GM21529 (cell line): ENCODE data around the gene MCEMP1.

Experiments used
- ATAC-seq: cut with Tn5 transposase; IDR thresholded peaks from one replicate; pipeline ENCODE4 v1.9.1; 2021; ENCODE audit not compliant: unreplicated experiment

The MCEMP1 gene, protein sequence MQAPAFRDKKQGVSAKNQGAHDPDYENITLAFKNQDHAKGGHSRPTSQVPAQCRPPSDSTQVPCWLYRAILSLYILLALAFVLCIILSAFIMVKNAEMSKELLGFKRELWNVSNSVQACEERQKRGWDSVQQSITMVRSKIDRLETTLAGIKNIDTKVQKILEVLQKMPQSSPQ

DNA sequence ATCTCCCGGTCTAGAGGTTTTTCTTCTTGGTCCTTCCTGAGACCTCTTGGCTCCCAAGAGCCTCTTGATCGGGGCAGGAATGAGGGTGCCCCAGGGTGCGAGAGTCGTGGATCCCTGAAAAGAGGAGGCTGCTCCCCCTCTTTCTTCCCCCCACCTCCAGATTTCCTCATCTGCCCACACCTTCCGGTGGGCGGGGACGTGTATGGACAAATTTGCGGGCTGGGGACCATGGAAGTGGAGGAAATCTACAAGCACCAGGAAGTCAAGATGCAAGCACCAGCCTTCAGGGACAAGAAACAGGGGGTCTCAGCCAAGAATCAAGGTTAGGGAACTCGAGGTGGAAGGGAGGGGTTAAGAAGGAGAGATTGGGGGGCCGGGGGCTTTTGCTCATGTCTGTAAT lies at the start of gene MCEMP1:
Gene MCEMP1, plus strand, starts transcription at position 237 of the 400 bp plus-strand sequence. Its CDS starts 31 bp downstream, at position 268.
- no peak for ATAC-seq

DNA sequence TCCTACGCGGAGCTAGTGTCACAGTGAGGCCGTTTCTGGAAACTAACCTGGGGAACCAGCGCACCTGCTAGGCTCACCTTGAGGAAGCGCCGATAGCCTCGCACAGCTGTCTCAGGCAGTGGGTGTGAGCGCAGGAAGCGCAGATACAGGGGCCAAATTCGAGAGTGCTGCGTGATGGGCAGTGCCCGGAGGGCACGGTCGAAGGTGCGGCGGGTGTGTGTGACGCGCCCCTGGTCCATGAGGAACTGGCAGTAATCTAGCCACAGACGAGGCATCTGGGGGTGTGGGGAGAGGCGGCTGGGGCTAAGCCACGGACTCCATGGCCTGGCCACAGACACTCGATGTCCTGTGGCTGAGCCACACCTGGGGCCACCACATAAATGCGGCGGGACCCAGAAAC lies 49.7 kb upstream of the MCEMP1 start:
- ATAC-seq = no peak

DNA sequence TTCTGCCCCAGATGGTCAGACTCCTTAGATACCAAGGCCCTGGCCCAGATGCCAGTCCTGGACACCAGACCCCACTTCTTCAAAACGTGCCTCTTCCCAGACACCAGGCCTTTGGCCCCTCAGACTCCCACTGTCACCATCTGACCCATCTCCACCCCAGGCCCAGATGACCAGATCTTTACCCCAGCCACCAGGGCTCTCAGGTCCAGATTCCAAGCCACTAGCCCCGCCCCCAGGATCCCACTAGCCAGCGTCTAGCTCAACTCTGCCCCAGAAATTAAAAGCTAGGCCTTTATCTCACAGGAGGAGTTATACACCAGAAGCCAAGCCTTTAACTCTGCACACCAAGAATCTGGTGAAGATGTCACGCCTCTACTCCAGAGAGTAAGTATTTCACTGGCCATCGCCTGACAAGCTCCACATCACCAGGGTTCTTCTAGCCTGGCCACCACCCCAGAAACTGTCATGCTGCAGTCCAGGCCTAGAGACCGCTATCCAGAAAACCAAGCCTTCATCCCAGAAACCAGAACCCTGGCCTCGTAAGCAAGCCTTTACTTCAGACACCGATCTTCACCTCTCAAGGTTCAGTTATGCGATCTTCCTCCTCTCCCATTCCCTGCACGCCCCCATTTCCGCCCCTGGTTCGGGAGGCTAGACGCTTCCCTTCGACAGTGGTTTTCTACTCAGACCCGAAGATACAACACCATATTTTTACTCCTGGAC lies 48.1 kb upstream of the MCEMP1 start:
- no peak for ATAC-seq

DNA sequence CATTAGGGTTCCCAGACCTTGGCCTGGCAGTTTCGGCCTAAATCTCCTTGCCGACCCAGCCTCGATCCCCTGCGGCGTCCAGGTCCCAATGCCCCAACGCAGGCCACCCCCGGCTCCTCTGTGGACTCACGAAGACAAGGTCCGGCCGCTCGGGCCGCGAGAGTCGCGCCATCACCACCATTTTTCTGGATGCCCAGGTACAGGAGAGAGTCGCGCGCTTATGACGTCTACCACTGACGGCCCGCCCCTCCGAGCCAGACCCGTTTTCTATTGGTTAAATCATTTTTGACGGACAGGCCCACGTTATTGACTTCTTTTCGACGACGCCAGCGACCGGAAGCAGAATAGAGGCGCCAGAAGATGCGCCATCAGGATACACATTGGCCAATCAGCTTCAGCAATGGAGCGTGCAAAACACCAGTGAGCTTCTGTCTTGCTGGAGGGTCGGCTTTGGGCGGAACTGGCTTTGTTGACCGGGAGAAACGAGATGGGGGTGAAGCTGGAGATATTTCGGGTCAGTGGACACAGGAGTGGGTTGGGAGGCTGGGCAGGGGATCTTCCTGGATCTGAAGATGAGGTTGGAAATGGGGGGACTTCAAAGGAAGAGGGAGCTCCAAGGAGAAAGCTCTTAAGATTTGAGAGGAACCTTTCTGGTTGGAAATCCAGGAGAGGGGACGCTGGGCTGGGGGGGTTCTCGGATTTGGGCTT lies 47.4 kb upstream of the MCEMP1 start, which contains the start of the genes PET100 and XAB2:
Gene PET100, plus strand, starts transcription at position 447 of the 708 bp plus-strand sequence. Its CDS starts 41 bp downstream, at position 488.
Gene XAB2, minus strand, starts transcription at position 199 of the 708 bp plus-strand sequence. Its CDS starts 18 bp downstream, at position 181.
- ATAC-seq = peak; percentile 91

DNA sequence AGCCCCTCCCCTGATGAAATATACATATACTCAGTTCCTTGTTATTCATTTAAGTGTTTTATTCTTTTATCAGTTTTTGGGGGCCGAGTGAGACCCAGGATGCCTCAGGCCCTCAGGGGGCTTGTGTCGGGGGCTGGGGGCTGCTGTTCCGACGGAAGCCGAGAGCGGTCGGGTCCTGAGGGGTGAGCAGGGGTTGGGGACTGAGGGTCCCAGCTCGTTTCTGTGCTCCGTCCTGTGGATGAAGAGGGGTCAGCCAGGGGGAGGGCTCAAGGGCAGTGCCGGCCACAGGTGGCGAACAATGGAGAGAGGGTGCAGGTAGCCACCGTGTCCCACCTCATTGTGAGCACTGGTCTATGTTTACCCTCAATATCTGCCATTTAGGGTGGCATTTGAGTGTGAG lies 45.3 kb upstream of the MCEMP1 start:
- ATAC-seq = no peak

DNA sequence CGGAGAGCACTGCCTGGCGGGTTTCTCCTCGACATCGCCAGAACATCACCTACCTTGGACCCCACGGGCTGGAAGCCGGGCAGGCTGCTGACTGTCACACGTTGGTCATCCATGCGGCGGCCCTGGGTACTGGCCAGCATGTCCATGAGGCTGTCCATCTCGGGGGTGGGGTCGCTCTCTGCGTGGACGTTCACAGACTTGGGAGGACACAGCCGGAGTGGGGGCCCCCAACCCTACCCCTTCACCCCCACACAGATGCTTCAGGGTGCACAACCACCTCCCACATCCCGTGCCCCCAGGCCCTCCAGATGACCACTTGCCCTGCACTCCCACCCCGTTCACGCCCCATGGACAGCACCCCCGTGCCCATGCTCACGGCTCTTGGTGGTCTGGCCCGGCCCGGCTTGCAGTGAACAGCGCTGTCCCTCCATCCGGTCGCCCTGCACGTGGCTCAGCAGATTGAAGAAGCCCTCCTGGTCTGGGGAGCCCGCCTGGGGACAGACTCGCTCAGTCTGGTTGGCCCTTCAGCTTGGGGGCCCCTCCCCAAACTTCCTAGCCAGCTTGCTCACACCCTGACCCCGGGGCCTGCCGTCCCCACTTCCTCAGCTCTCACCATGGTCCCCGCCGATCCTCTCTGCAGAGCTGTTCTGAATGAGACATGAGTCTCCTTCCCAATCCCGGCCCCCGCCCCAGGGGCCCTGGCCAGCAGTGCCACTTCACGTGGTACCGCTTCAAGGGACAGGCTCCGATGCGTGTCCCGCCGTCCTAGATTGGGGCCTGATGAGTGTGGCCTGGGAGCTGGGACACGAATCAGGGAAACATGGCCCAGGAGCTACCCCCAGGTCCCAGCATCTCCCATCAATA lies 44.3 kb upstream of the MCEMP1 start:
- no peak for ATAC-seq

DNA sequence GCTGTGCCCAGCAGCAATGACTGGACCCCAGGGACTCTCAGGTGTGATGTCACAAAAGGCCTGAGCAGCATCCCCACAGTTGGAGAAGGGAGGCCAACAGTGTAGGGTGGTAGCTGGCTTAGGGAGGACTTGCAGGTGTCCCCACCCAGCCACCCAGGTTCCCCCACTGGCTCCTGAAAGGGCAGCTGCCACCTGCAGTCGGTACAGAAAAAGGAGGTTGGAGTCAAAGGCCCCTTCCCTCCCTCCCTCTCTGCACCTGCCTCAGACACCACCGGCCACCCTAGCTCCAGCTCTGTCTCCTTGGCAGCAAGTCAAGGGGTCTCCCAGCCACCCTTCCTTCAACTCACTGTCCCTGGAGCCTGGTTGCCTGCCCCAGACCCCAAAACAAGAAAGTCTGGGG lies 43.2 kb upstream of the MCEMP1 start, which contains the start of gene PCP2:
Gene PCP2, minus strand, starts transcription at position 22 of the 400 bp plus-strand sequence. CDS start 262 bp downstream, outside the sequence.
- ATAC-seq = no peak

DNA sequence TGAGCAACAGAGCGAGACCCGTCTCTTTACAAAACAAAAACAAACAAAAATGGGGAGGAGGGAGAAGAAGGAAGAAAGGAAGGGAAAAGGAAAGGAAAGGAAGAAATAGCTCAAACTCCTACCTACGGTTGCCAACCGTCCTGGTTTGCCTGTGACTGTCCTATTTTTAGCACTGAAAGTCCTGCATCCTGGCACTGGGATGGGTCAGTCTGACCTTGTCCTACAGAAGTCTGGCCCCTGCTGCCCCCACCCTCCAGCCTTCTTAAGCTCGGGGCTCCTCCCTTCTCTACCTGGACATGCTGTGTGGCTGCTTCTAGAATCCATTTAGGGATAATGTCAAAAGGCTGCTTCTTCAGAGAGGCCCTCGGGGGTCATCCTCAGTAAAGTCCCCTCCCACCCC lies 41.2 kb upstream of the MCEMP1 start:
- no peak for ATAC-seq

DNA sequence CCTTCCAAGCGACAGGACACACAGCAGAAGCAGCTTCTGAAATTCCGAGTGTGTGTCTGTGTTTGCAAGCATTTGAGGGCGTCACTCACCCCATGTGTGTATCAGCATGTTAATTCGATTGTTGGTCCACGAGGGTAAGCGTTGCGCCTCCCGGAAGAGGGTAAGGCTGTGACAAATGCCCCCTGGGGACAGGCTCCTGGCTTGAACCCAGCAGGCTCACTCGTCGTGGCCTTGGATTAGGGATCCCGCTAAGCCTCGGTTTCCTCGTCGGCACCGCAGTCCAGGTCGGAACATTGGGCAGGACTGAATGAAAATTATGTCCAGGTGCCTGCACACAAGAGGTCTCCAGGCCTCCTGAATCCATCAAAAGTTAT lies 40.6 kb upstream of the MCEMP1 start:
- ATAC-seq = no peak

DNA sequence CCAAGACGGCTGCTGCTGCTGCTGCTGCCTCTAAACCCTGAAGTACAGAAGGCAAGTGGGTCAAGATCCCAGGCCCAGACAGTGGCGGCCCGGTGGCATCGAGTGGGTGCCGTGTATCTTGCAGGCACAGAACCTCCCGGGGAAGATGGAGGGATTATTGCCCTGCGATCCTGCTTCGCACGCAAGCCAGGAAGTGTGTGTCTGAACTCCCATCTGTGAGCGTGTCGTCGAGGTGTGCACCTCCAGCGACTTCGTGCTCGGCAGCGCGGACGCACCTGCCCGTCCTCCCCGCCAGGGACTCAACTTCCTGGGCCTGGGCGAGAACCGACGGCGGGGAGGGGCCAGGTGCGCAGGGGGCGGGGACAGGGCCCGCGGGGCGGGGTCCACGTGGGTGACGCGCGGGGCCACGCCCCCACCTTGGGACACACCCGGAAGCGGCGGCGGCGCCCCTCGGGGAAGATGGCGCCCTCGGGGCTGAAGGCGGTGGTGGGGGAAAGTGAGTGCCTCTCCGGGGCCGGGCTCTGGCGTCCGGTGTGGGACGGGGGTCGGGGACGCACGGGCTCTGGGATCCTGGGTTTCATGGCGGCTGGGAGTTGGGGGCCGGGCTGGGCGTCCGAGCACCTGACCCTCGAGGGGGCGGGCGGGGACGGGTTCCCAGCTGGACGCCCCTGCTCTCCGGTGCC lies 40.1 kb upstream of the MCEMP1 start, which contains the start of gene STXBP2:
Gene STXBP2, plus strand, starts transcription at position 420 of the 683 bp plus-strand sequence. Its CDS starts 40 bp downstream, at position 460.
- ATAC-seq = no peak

DNA sequence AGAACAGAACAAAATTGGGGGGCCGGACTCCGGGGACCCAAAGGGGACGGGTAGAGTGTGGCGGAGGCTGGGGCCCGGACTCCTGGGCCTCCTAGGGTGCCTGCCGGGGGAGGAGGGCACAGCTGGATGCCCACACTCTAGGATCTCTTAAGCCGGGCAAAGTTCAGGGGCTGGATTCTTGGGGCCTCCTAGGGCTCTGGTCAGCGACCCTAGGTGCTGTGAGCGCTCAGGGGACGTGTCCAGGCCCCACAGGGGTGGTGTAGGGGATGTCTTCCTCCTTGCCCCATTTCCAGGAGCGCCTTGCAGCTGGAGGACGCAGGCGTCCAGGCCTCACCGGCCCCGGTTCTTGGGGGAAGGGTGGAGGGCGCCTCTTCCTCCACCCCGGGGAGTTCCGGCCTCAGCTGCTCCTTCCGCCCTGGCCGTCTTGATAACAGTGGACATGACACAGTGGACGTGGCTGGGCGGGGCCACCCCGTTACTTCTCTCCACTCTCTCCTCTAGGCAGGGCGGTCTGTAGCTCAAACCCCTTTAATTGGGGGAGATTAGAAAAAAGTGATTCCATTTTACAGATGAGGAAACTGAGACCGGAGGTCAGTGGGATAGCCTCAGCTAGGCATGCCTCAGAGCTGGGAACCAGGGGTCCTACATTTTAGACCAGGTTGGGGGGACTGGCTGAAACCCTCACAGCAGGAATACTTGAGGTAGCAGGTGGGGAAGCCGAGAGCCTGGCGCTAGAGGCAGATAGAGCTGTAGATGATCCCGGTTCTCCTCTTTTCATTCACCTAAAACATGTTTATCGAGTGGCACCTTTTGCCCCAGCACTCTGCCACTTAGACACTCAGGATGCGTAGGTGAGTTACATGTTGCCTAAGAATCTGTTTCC lies 39.3 kb upstream of the MCEMP1 start:
- ATAC-seq = no peak

DNA sequence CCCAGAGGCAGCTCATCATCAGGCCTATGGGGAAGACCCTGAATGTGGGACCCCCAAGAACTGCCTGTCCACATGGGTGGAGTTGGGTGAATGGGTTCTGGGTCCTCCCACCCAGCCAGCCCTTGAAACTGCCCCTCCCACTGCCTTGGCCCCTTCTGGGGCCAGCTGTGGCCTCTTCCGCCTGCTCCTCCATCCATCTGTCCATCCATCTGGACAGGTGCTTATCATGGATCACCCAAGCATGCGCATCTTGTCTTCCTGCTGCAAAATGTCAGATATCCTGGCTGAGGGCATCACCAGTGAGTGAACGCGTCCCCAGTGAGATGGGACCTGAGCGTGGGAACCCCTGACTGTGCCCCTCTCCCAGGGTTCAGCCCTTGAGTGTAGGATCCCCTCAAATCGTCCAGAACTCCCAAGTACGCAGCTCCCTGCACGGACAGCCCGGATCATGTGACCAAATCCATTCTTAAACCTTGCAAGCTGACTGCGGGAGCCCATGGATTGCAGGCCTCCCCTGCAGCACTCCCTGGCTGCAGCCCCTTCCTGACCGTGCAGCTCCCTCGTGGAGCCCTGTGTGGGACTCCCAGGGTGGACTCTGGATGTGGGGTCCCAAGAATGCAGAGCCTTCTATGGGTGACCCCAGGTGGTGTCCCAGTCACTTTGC lies 38.0 kb upstream of the MCEMP1 start:
- no peak for ATAC-seq

DNA sequence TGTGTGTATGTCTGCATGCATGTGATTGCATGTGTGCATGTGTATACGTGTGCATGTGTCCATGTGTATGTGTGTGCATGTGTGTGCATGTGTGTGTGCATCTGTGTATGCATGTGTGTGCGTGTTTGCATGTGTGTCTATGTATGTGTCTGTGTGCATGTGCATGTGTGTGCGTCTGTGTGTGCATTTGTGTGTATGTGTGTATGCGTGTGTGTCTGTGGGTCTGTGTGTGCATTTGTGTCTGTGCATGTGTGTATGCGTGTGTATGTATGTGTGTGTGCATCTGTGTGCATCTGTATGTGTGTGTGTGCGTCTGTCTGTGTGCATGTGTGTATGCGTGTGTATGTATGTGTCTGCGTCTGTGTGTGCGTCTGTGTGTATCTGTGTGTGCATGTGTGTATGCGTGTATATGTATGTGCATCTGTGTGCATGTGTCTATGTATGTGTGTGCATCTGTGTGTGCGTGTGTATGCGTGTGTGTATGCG lies 37.0 kb upstream of the MCEMP1 start:
- no peak for ATAC-seq

DNA sequence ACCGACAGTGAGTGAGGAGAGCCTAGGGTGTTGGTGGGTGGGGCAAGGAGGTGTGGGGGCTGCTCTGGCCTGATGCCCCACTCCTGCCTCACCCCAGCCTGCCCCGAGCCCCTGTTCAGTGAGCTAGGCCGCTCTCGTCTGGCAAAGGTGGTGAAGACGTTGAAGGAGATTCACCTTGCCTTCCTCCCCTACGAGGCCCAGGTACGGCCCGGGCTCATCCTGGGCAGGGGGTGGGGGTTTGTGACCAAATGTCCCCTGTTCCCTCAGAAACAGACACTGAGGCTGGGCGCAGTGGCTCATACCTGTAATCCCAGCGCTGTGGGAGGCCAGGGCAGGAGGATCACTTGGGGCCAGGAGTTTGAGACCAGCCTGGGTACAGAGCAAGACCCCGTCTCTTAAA lies 36.1 kb upstream of the MCEMP1 start:
- ATAC-seq = no peak

DNA sequence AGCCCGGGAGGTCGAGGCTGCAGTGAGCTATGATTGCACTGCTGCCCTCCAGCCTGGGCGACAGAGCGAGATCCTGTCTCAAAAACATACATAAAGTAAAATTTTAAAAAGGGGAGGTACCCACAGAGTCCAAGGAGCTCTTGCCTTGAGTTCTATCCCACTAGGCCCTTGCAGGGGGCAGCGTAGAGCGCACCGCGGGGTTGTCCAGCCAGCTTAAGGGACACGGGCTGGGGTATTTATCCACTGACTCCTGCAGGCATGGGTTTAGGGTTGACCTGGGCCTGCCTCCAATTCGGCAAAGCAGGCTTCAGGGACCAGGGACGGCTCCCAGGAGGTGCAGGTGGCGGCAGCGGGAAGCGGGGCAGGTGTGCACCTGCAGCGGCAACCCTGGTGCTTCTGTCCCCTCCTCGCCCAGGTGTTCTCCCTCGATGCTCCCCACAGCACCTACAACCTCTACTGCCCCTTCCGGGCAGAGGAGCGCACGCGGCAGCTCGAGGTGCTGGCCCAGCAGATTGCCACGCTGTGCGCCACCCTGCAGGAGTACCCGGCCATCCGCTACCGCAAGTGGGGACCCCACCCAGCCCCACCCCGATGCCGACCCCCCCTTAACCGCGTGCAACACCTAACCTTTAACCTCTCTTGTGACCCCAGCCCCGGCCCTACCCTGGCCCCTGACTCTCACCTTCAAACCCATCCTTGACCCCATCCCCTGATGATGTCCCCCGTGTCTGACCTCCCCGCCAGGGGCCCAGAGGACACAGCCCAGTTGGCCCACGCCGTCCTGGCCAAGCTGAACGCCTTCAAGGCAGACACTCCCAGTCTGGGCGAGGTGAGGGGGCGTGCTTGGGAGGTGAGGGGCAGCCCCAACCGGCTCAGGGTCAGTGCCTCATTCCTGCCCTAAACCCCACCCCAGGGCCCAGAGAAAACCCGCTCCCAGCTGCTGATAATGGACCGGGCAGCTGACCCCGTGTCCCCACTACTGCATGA lies 35.3 kb upstream of the MCEMP1 start:
- no peak for ATAC-seq

DNA sequence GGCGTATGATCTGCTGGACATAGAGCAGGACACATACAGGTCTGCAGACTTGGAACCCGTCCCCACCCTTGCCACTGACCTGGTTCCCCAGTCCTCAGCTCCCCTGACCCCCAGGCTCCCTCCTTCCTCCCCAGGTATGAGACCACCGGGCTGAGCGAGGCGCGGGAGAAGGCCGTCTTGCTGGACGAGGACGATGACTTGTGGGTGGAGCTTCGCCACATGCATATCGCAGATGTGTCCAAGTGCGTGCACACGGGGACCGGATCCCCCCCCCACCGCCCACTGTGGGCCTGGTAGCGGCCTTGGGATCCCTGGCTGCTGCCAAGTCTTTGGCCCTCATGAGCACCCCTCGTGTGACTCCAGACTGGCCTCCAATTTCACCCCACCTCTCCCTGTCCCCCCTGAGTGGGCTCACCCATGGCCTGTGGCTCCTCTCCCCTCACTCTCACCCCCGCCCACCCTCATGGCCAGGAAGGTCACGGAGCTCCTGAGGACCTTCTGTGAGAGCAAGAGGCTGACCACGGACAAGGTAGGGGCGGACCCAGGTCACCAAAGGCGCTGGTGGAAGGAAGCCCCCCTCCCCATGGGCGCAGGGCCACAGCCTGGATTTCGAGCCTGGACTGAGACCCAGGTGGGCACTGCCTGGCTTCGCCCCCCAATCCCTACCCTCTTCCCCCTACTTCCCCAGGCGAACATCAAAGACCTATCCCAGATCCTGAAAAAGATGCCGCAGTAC lies 34.4 kb upstream of the MCEMP1 start:
- no peak for ATAC-seq

DNA sequence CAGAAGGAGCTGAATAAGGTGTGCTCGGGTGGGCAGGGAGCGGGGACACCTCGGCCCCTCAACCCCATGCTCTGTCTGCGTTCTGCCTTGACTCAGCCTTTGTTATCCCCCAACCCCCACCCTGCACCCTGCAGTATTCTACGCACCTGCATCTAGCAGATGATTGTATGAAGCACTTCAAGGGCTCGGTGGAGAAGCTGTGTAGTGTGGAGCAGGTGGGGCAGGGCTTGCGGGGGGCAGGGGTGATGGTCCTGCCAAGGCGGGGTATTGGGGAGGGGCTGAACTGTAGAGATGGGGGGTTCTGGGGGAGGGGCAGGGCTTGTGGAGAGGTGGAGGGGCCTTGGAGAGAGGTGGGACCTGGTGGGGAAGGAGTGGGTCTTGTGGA lies 33.9 kb upstream of the MCEMP1 start:
- ATAC-seq = no peak
